Right lobe of liver (tissue), 6 donors: ENCODE results near the gene TUB. TPM values are rescaled to one million over a fixed set of nuclear protein-coding genes. Genes with fewer than 3 reads are reported as not detected.

Source experiments
- ATAC-seq, 4 donors: fragments of 200-7000 bp; cut with Tn5 transposase; one replicate each; pipeline ENCODE4 v1.9.1; 2020; ENCODE audit warnings: mild to moderate bottlenecking in 4 of 4, moderate library complexity in 4 of 4
- DNase-seq, 3 donors: peaks; one replicate each; pipeline ENCODE4 v3.0.0-alpha.2; 2020
- H3K27ac ChIP-seq, 3 donors: fragments of 200-600 bp; one replicate each; pipeline ENCODE4 v1.8.0; 2022
- H3K27me3 ChIP-seq, 2 donors: fragments of 200-600 bp; one replicate each; pipeline ENCODE4 v1.8.0; 2022
- H3K36me3 ChIP-seq, 4 donors: fragments of 200-600 bp; sonication (generic) in 1 of 4; one replicate each; pipeline versions ENCODE4 v1.5.1 to v1.8.0; 2017 to 2022; ENCODE audit warnings: control low read depth in 1 of 4
- H3K4me1 ChIP-seq, 4 donors: fragments of 200-600 bp; sonication (generic) in 1 of 4; one replicate each; pipeline versions ENCODE4 v1.5.1 to v1.8.0; 2017 to 2022; ENCODE audit warnings: control low read depth in 1 of 4
- H3K4me3 ChIP-seq, 3 donors: fragments of 200-600 bp; one replicate each; pipeline ENCODE4 v1.8.0; 2022
- H3K9me3 ChIP-seq, 4 donors: fragments of 200-600 bp; sonication (generic) in 1 of 4; one replicate each; pipeline versions ENCODE4 v1.5.1 to v1.8.0; 2017 to 2022; ENCODE audit warnings: control low read depth in 1 of 4
- CTCF ChIP-seq, 4 donors: fragments of 200-600 bp in 3 of 4; fragments of 450-650 bp in 1 of 4; IDR thresholded peaks; one replicate each; pipeline versions ENCODE4 v1.5.1 to v1.8.0; 2016 to 2022; ENCODE audit warnings: antibody characterized with exemption in 4 of 4, mild to moderate bottlenecking in 2 of 4
- POLR2A ChIP-seq: fragments of 450-650 bp; IDR thresholded peaks from one replicate; pipeline ENCODE4 v1.6.1; 2017; ENCODE audit warnings: antibody characterized with exemption, mild to moderate bottlenecking
- WGBS: methylation state at CpG from one replicate; pipeline ENCODE4 v1.1.6; 2018; ENCODE audit warnings: low coverage, low lambda C conversion rate; ENCODE audit not compliant: insufficient coverage; ENCODE audit errors: missing lambda C conversion rate; 5-methylcytosine and 5-hydroxymethylcytosine counted together
- intact Hi-C, 2 donors: fragments of 100-400 bp; cut with DNase I; formaldehyde crosslinking; loops; one replicate each; pipeline versions ENCODE4 v1.11.2 to v1.14.1; 2022
- total RNA-seq, 6 experiments: library from RNA; depleted of rRNA in 2 of 6; stranded (reverse); fragments of >200 nt in 2 of 6; fragmentation: NEBNext Ultra II Directional in 3 of 6; extraction: Animal tissue kit (Norgen Biotek cat#: 25700) in 3 of 6; gene quantifications; one replicate each; pipeline versions ENCODE4 v1.1.0 to v1.2.4, GENCODE V29; 2016 to 2023
- donor health status: DM: no; HTN: yes; CAD: no.
- donor health status: DM: no; HTN: no; CAD: no.
- donor health status: DM: no; HTN: no; CAD: no.
- donor health status: DM: no; HTN: yes; CAD: no.
- donor health status: DM: no; HTN: yes; CAD: no.

The TUB gene
- total RNA-seq, 6 experiments from 2014 or later: 0.42 to 3.1 (median 0.89) TPM

- H3K27me3 ChIP-seq: no peaks in the 10 kb centered on the region
- no peak for ATAC-seq
- DNase-seq: no peak
These were observed 45.7 kb upstream of the TUB start for GRCh38 chr11:8035200-8035855.

GRCh38 chr11:8036002-8036802, 44.8 kb upstream of the TUB start:
- no peak for TF ChIP-seq POLR2A
- no peak for TF ChIP-seq CTCF (IDR thresholded peaks at IDR 0.05)
- DNase-seq: no peak
- Histone ChIP-seq H3K4me3 (no peak overlapping the region), H3K36me3 (no peaks in the 10 kb centered on the region), H3K27me3 (no peaks in the 10 kb centered on the region), H3K4me1 (no peaks in the 10 kb centered on the region), H3K9me3 (no peaks in the 10 kb centered on the region), H3K27ac (no peak overlapping the region)
- 56% methylated on average over 2 of the region's 5 CpGs for WGBS
- intact Hi-C loops: loop anchor here in 1 of 2 donors (5.0 kb wide), 1 partner anchor 36 kb away; no protein-coding TSS in a partner anchor
- ATAC-seq: no peak

More at GRCh38 chr11:8035200-8035855, 45.7 kb upstream of the TUB start:
- WGBS: 64% methylated on average over 6 of the region's 11 CpGs
- Histone ChIP-seq H3K9me3 (no peaks in the 10 kb centered on the region), H3K4me1 (no peaks in the 10 kb centered on the region), H3K27ac (no peak overlapping the region), H3K4me3 (no peak overlapping the region), H3K36me3 (no peaks in the 10 kb centered on the region)
- TF ChIP-seq POLR2A (no peak), CTCF (IDR thresholded peaks at IDR 0.05) (no peak)
- intact Hi-C loops: loop anchor here in 1 of 2 donors (5.0 kb wide), 1 partner anchor 37 kb away; no protein-coding TSS in a partner anchor

- Histone ChIP-seq H3K27ac (no peak overlapping the region), H3K36me3 (no peaks in the 10 kb centered on the region), H3K4me3 (no peak overlapping the region), H3K9me3 (no peaks in the 10 kb centered on the region), H3K27me3 (no peaks in the 10 kb centered on the region), H3K4me1 (no peaks in the 10 kb centered on the region)
- 80% methylated on average over 1 of the region's 5 CpGs for WGBS
- ATAC-seq (no peak), DNase-seq (no peak)
- TF ChIP-seq POLR2A (no peak), CTCF (IDR thresholded peaks at IDR 0.05) (no peak)
- intact Hi-C loops: loop anchor here in 1 of 2 donors (5.0 kb wide), 1 partner anchor 35 kb away; no protein-coding TSS in a partner anchor
These were observed 44.0 kb upstream of the TUB start for GRCh38 chr11:8036986-8037385.

DNA sequence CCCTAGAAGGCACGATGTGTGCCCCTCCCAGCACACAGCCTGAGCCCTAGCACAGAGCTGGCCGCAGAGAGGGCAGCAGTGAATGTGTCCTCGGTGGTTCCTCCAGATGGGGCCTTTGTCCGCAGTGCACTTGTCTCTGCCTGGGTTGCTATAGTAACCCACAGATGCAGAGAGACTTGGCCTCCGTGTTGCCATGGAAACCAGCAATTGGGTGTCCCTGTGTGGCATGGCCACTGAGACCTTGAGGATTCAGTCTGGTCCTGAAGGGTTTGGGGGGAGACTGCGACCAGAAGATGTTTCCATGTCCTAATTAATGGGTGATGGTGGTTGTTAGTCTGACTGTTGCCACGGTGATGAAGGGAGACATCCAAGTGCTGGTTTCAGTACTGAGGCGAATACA, 42.6 kb upstream of the TUB start:
- H3K36me3 ChIP-seq: no peaks in the 10 kb centered on the region
- no peak for DNase-seq
- no peaks in the 10 kb centered on the region for H3K4me1 ChIP-seq
- ATAC-seq: no peak
- H3K27ac ChIP-seq: no peak overlapping the region
- intact Hi-C loops: loop anchor here in 1 of 2 donors (5.0 kb wide), 1 partner anchor 34 kb away; no protein-coding TSS in a partner anchor
- WGBS: 60% methylated on average over 1 of the region's 8 CpGs
- H3K4me3 ChIP-seq: no peak overlapping the region
- H3K27me3 ChIP-seq: no peaks in the 10 kb centered on the region
- TF ChIP-seq POLR2A: no peak
- TF ChIP-seq CTCF (IDR thresholded peaks at IDR 0.05): no peak
- no peaks in the 10 kb centered on the region for H3K9me3 ChIP-seq
